Gastroesophageal sphincter (tissue), 3 donors: ENCODE results near the gene SCAF8.

Experiments
- EP300 ChIP-seq: sonication (generic); formaldehyde crosslinking; IDR thresholded peaks from one replicate; pipeline ENCODE4 v1.6.1; 2017; ENCODE audit warnings: antibody characterized with exemption, mild to moderate bottlenecking
- POLR2A ChIP-seq, 2 donors: fragments of 450-650 bp; IDR thresholded peaks; one replicate each; pipeline ENCODE4 v1.6.1; 2017; ENCODE audit warnings: antibody characterized with exemption in 2 of 2, mild to moderate bottlenecking in 2 of 2, moderate library complexity in 1 of 2
- TF ChIP-seq, protein P1 (sequence below), 4 experiments: fragments of 200-600 bp in 2 of 4; fragments of 450-650 bp in 2 of 4; sonication (generic) in 1 of 4; IDR thresholded peaks; one replicate each; pipeline ENCODE4 v1.5.1; 2017 to 2019; ENCODE audit warnings: antibody characterized with exemption in 4 of 4, mild to moderate bottlenecking in 2 of 4, moderate library complexity in 2 of 4

DNA sequence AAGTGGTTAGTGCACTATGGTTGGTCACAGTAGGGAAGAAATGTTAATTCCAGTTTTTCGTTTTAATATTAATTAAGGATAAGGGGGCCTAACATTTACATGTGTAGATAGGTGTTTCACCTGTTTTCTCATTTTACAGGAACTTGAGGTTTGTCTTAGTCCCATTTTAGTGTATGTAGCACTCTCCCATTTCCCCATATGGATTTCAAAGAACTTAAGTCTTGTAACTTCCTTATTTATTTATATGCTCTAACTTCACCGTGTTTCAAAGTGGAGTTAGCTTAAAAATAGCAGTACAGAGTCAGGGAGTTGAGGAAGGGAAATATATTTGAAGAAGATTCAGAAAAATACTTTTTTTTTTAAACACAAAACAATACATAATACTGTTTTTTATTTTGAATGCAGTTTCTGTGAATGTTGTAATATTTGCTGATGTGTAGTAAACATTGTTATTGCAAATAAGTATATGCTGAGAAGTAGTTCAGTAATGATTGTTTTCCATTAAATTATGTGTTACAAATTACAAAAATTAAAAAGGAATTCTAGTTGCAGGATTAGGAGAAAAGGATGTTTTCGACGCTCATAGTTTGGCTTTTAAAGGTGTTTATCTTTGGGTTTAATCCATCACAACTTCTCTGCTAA lies 3.5 kb downstream of the SCAF8 start:
- TF ChIP-seq, protein P1, sequence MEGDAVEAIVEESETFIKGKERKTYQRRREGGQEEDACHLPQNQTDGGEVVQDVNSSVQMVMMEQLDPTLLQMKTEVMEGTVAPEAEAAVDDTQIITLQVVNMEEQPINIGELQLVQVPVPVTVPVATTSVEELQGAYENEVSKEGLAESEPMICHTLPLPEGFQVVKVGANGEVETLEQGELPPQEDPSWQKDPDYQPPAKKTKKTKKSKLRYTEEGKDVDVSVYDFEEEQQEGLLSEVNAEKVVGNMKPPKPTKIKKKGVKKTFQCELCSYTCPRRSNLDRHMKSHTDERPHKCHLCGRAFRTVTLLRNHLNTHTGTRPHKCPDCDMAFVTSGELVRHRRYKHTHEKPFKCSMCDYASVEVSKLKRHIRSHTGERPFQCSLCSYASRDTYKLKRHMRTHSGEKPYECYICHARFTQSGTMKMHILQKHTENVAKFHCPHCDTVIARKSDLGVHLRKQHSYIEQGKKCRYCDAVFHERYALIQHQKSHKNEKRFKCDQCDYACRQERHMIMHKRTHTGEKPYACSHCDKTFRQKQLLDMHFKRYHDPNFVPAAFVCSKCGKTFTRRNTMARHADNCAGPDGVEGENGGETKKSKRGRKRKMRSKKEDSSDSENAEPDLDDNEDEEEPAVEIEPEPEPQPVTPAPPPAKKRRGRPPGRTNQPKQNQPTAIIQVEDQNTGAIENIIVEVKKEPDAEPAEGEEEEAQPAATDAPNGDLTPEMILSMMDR (IDR thresholded peaks at IDR 0.05), result no peak
- TF ChIP-seq POLR2A (IDR thresholded peaks at IDR 0.05) (no peak), EP300 (no peak)
